Measurements from ENCODE around the gene SYNE1.

GRCh38 chr6:152355166-152355565 lies 282.0 kb downstream of the SYNE1 start:
- TF ChIP-seq POLR2A (IDR thresholded peaks at IDR 0.05) = no peak
- no peak for TF ChIP-seq CTCF (IDR thresholded peaks at IDR 0.05 in 4 of 5, conservative IDR thresholded peaks at IDR 0.05 in 1 of 5)
